NB4 (cell line): ENCODE measurements around the gene KRTAP5-7.

Experiments used
- CTCF ChIP-seq: IDR thresholded peaks from one replicate; pipeline ENCODE4 v1.5.1; 2012; ENCODE audit warnings: low read depth, low read length
- MAX ChIP-seq: IDR thresholded peaks from 2 replicates; pipeline ENCODE4 v1.6.1; 2011; ENCODE audit warnings: low read depth, low read length
- POLR2A ChIP-seq: IDR thresholded peaks from 2 replicates; pipeline ENCODE4 v1.6.1; 2011; ENCODE audit warnings: mild to moderate bottlenecking; ENCODE audit not compliant: insufficient read length; ENCODE audit errors: extremely low read depth

GRCh38 chr11:71575723-71576424 is 48.8 kb downstream of the KRTAP5-7 start:
- TF ChIP-seq CTCF (no peak), MAX (no peak), POLR2A (no peak)
